GM12872 (cell line): ENCODE results near the gene KCNIP2.
A peak's percentile ranks its signal among the peaks of the same experiment; 100 is the strongest.

Experiments
- CTCF ChIP-seq: IDR thresholded peaks from 3 replicates; pipeline ENCODE4 v1.5.1; 2011; ENCODE audit warnings: low read depth, mild to moderate bottlenecking, low read length, moderate library complexity; ENCODE audit not compliant: insufficient read depth

Gene KCNIP2

DNA sequence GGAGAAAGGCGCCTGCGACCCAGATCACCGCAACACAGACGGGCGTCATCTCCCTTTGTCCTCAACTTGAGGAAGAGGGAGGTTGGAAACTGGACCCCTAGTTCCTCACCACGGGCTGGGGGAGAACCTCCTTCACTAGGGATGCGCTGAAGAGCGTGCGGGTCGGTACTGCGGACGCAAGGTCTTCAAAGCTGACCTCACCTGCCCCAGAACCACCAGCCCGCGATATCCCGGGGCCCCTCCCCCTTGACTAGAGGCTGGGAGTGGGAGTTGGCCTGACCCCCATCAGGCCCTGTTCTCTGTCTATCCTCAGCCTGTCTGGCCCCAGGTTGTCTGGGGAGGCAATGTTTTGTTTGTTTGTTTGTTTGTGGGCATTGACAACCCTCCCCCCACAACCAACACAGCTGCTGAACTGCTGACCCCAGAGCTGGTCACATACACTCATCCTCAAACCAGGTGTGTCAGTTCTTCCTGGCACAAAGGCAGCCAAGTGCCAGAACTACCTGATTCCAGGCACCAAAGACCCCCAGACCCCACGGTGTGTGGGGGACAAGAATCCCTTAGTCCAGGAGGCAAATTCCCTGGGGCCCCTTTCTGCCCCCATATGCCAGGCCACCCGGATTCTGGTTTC lies 63.3 kb downstream of the KCNIP2 start:
- no peak for TF ChIP-seq CTCF

DNA sequence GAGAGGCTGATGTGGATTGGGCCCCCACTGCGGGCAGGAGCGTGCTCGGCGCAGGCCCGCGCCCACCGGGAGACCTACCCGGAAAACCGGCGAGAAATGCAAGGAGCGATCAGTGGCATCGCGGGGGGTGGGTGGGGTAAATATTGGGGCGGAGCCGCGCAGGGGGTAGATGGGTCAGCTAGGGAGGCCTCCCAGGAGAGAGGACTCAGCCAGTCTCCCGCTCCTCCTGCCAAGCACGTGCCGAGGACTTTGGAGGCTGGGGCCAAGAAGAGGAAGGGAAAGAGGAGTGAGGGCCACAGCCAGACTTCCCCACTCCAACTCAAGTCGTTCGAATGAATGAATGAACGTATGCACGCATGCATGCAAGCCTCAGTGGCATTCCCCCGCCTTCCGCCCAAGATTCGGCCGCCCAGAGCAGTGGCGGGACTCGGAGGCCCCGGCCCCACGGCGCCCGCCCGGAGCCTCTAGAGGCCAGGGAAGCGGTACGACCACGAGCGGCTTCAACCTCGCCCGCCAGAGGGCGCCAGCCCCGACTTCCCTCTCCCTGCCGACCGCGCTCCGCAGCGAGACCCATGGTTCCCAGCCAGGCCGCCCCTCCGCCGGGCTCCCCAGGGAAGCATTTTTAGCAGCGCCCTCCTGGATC lies 63.9 kb downstream of the KCNIP2 start:
- TF ChIP-seq CTCF, result peak; percentile 92

DNA sequence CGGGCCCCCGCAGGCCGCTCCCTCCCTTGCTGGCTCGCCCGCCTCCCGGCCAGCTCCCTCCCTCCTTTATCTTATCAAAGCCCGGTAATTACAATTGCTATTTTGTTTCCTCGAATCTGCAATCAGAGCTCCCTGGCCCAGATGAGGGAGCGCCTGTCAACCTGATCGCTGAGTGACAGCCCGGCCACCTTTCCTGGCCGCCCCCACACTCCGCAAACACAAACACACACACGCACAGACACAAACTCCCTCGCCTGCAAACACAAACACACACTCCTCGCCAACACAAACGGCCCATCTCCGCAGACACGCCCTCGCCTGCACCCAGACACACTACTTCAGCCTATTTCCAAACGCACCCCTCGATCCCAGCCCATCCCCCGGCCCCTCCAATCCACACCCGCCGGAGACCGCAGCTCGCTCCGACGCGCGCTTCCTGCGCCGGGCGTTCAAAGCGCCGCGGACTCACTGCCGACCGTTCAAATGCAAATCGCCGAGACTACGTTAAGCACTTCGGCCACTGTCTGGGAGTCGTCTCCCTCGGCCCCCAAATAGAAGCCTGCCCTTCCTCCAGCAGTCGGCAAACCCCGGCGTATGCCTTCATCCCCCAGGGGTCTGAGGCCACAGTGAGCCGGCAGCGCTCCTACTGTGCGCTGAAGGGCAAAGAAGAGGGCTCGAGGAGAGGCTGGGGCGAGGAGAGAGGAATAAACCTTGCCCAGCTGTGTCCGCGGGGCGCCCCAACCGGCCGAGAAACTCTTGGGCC lies 64.6 kb downstream of the KCNIP2 start:
- no peak for TF ChIP-seq CTCF

DNA sequence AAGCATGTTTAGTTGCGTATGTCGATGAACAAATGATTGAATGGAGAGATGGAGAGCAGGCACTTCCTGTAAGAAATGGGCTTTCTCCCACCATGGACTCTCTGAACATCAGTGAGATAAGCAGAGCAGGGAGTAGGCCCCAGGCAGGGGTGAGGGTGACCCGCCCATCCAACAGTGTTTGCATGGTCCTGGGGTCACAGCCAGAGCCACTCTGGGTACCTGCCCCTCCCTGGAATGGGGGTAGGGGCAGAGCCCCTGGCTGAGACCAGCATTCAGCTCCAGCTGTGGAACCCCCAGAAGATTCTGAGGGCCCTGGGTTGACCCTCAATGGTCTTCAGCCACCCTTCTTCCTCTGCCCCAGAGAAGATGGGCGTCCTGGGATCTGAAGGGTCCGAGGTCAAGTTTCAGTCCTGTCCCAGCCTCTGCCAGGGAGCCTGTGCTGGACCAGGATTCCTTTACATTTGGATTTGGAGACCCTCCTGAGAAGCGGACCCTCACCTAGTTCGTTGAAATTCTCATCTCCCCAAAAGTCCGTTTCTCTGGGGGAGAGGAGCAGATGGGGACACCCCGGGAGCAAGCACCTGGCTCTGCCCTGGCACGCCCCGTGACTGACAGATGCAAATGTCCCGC lies 65.3 kb downstream of the KCNIP2 start:
- TF ChIP-seq CTCF, result no peak

DNA sequence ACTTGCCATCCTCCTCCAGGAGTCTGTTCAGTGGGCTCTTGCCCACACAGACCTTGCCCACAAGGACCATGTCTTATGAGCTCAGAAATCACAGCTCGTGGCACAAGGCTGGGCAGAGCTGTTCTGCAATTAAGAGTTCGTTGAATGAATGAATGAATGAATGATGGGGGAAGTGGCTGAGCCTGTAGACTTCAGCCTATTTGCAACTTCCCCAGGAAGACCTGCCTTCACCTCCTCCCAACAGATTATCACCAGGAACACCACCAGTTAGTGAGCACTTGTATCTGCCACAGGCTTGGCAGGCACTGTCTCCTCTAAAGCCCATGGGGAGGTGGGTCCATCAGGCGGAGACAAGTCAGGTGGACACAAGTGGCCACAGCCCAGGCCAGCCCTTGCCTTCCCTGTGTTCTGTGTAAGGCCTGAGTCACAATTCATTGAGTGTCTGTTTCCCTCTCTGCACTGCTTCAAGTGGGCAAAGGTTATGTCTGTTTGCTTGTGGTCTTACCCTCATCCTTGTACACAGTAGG lies 65.9 kb downstream of the KCNIP2 start:
- TF ChIP-seq CTCF, result no peak

DNA sequence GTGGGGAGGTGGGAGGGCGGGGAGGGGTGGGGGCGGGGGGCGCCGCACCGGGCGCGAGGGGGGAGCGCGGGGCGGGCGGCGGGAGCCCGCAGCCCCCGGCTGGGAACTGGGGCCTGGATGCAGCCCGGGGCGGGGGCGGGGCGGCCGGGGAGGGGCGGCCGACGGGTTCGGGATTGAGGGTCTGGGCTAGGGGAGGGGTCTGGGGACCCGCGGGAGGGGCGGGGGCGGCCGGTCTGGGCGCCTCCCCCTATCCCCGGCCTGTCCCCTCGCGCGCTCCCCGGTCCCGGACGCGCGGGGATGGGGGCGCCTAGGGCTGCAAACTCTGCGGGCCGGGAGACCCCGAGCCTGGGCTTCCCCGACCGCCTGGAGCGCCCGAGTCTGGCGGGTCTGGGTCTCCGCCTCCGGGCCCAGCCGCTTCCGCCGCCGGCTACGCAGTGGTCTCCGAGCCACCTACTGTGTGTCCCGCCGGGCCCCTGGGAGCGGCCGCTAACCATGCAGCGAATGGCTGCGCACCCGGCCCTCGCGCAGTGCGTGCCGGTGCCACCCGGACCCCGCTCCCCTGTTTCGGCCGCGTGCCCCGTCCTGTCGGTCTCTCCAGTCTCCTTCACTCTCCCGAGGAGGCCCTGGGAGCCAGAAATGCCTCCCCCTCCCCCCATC lies 67.3 kb downstream of the KCNIP2 start:
- TF ChIP-seq CTCF, result no peak
